Skeletal muscle tissue (tissue), 4 donors: ENCODE measurements around the gene IFITM10. TPM values are rescaled to one million over a fixed set of nuclear protein-coding genes. Genes with fewer than 3 reads are reported as not detected.

Experiments
- H3K27ac ChIP-seq: one replicate; pipeline ENCODE4 v1.7.0; 2013; ENCODE audit warnings: mild to moderate bottlenecking, low read depth, low read length, inconsistent platforms
- H3K27me3 ChIP-seq, 3 donors: one replicate each; pipeline ENCODE4 v1.7.0; 2013; ENCODE audit warnings: low read length in 3 of 3; ENCODE audit not compliant: control insufficient read depth in 3 of 3, insufficient read depth in 3 of 3
- H3K36me3 ChIP-seq, 3 donors: one replicate each; pipeline ENCODE4 v1.7.0; 2013; ENCODE audit warnings: low read length in 3 of 3; ENCODE audit not compliant: control insufficient read depth in 3 of 3, insufficient read depth in 3 of 3
- H3K4me1 ChIP-seq, 3 donors: one replicate each; pipeline ENCODE4 v1.7.0; 2013; ENCODE audit warnings: low read length in 3 of 3, mild to moderate bottlenecking in 3 of 3; ENCODE audit not compliant: control insufficient read depth in 3 of 3, insufficient read depth in 3 of 3
- H3K4me3 ChIP-seq, 3 donors: one replicate each; pipeline ENCODE4 v1.7.0; 2013; ENCODE audit warnings: low read length in 3 of 3
- H3K9ac ChIP-seq, 3 donors: one replicate each; pipeline ENCODE4 v1.7.0; 2013; ENCODE audit warnings: low read length in 3 of 3, mild to moderate bottlenecking in 3 of 3, moderate library complexity in 2 of 3, low read depth in 1 of 3
- H3K9me3 ChIP-seq, 3 donors: one replicate each; pipeline ENCODE4 v1.7.0; 2013; ENCODE audit warnings: low read length in 3 of 3; ENCODE audit not compliant: control insufficient read depth in 3 of 3
- total RNA-seq: library from RNA; depleted of rRNA; stranded (reverse); fragments of >200 nt; gene quantifications from one replicate; pipeline ENCODE4 v1.2.3, GENCODE V29; 2014
- donor health status: Osteomylitis.

Gene IFITM10
- total RNA-seq, 1 donor from 2014 or later, result not detected

DNA sequence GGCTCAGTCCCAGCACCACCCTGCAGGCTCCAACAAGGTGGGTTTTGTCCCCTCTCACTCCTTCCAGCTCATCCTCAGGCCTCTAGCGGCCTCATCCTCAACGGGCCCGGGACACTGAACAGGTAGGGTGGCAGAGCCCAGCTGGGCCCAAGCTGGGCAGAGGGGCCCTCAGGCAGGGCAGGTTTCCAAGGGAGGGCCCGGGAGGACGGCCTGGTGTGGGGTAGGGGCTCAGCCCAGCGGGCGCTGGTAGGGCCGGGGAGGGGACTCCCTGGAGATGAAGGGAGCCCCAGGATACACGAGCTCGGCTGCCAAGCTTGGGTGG is 2.5 kb upstream of the IFITM10 start:
- Histone ChIP-seq H3K27ac (peak overlapping the region; percentile 84), H3K27me3 (peaks cover 0 to 5% (median 0%) of the 10 kb centered on the region in 3 donors), H3K9ac (peak overlapping the region in 2 of 3 donors; percentile 32 to 79), H3K9me3 (no peaks in the 10 kb centered on the region), H3K36me3 (peaks cover 40 to 48% (median 46%) of the 10 kb centered on the region in 3 donors), H3K4me1 (peaks cover 59 to 92% (median 86%) of the 10 kb centered on the region in 3 donors), H3K4me3 (no peak overlapping the region)

DNA sequence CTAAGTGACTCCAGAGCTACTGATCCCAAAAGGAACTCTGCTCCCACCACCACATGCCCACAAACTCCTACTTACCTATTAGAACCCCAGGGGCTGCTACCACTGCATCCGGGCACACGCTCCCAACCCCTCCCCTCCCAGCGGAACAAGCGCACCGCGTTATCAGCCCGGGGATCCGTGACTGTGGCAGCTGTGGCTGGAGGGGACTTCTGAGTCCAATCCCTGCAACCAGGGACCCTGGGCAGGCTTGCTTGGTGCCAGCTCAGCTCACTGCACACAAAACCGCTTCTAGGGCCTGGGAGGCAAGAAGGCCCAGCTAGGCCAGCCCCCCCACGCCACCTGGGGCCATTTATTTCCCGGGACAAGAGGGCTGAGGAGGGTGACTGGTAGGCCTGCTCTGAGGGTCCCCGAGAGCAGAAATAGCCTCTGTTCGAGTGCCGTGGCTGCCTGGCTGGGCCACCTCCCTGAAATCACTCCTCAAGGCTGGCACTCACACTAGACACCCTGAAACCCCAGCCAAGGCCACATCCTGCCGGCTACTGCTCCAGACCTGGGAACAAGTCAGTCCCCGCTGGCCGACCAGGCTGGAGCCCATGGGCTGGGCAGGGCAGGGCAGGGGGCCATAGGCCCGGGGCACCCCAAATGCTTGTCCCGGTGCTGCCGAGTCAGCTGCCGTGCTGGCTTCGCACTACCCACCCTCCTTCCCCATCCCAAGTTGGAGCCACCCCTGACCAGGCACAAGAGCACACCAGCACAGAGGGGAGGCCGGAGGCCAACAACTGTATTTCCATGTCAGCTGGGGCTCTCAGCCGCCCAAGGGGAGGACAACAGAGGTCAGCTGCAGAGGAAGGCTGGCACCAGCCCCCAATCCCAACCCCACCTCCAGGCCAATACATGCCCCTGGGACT is 1.9 kb upstream of the IFITM10 start:
- Histone ChIP-seq H3K27me3 (peaks cover 0 to 5% (median 0%) of the 10 kb centered on the region in 3 donors), H3K9ac (peak overlapping the region; percentile 32 to 79 (median 57)), H3K4me3 (peak overlapping the region in 1 of 3 donors; percentile 15), H3K27ac (peak overlapping the region; percentile 84), H3K9me3 (no peaks in the 10 kb centered on the region), H3K36me3 (peaks cover 35 to 44% (median 42%) of the 10 kb centered on the region in 3 donors), H3K4me1 (peaks cover 62 to 92% (median 88%) of the 10 kb centered on the region in 3 donors)

DNA sequence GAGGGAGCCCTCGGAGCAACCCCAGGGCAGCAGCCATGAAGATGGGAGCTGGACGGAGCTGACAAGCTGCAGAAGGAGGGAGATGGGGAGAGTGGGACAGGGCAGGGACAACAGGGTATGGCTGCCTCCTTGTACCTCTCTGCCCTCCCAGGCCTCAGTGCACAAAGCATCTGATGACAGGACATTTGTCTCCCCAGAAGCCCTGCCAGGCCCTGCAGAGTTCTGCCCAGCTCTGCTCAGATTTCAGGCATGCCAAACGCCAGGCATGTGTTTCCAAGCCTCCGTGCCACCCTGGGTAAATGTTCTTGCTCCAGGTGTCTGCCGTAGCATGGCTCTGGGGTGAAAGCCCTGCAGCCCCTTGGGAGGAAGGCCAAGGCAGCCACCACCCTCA is 1.1 kb upstream of the IFITM10 start:
- Histone ChIP-seq H3K4me3 (peak overlapping the region in 1 of 3 donors; percentile 15), H3K9ac (peak overlapping the region; percentile 50 to 79 (median 57)), H3K27ac (peak overlapping the region; percentile 84)

DNA sequence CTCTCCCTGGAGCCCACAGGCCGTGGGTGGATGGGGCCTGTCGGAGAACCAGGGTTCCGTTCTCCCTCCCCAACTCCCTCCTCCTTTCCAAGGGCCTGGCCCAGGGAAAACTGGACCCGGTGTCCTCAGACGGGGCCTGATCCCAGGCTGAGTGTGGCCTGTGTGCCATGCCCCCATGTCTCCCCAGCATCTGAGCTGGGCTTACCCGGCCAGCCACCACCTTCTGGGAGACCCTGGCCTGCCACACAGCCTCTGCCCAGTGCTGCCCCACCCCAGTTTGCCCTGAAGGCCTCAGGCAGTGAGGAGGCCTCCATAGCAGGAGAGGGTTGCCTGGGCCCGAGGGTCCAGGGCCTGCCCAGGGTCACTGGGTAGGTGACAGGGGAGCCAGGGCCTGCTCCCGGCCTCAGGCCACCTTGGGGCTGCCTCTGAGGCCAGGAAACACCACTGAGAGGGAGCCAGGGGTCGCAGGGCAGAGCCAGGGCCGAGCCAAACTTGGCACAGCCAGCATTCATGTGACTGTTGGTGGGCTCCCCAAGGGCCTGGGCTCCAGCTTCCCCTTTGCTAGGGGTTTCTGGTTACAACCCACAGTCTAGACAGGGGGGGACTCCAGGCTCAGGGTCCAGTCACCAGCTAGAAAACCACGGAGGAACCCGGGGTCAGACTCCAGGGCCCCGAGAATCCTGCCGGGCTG is 590 bp upstream of the IFITM10 start:
- Histone ChIP-seq H3K9ac (peak overlapping the region; percentile 50 to 79 (median 57)), H3K9me3 (no peaks in the 10 kb centered on the region), H3K4me3 (peak overlapping the region in 2 of 3 donors; percentile 15 to 35), H3K4me1 (peaks cover 58 to 92% (median 88%) of the 10 kb centered on the region in 3 donors), H3K27me3 (peaks cover 0 to 5% (median 0%) of the 10 kb centered on the region in 3 donors), H3K36me3 (peaks cover 28 to 37% (median 33%) of the 10 kb centered on the region in 3 donors), H3K27ac (peak overlapping the region; percentile 84)

More for the DNA sequence above, 1.1 kb upstream of the IFITM10 start:
- H3K9me3 ChIP-seq, result no peaks in the 10 kb centered on the region
- H3K27me3 ChIP-seq, result peaks cover 0 to 5% (median 0%) of the 10 kb centered on the region in 3 donors
- H3K36me3 ChIP-seq, result peaks cover 31 to 36% (median 36%) of the 10 kb centered on the region in 3 donors
- peaks cover 60 to 92% (median 88%) of the 10 kb centered on the region in 3 donors for H3K4me1 ChIP-seq

DNA sequence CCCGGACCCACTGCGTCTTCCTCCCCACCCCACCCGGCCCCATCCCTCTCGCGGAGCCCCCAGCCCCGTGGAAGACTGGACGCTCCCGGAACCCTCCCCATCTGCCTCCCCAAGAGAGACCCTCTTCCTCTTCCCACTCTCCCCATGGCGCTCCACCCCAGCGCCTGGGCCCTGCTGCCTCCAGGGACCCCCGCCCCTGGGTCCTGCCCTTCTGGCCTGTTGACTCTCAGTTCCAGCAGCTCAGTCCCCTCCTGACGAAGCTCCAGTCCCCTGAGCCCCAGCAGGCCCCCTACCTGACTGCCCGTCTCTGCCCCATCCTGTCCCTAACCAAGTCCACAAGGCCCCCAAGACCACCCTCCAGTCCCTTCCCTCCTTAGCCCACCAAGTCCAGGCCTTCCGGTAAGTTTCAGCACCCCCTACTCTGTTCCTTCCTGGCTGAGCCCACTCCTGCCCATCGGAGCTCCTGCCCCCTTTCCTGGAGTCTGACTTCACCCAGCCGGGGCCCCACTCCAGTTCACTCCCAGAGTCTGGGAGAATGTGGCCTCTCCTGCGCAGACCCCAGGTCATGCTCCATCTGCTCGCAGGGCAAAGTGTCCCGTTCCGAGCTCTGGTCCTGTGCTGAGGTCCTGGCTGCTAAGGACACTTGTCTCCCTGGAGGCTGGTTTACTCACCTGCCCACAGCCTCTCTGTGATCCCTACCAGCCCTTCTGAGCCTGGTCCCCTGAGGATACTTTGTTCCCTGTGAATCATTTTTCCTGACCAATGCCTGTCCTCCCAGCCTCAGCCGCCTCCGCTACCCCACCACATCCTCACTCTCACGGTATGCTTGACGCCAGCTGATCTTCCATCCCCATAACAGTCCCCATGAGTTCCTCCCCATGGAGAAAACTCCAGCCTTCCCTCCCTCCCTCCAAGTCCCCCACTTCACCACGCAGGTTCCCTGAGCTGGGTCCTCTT is 722 bp downstream of the IFITM10 start:
- peak overlapping the region; percentile 8 to 79 (median 47) for H3K9ac ChIP-seq

DNA sequence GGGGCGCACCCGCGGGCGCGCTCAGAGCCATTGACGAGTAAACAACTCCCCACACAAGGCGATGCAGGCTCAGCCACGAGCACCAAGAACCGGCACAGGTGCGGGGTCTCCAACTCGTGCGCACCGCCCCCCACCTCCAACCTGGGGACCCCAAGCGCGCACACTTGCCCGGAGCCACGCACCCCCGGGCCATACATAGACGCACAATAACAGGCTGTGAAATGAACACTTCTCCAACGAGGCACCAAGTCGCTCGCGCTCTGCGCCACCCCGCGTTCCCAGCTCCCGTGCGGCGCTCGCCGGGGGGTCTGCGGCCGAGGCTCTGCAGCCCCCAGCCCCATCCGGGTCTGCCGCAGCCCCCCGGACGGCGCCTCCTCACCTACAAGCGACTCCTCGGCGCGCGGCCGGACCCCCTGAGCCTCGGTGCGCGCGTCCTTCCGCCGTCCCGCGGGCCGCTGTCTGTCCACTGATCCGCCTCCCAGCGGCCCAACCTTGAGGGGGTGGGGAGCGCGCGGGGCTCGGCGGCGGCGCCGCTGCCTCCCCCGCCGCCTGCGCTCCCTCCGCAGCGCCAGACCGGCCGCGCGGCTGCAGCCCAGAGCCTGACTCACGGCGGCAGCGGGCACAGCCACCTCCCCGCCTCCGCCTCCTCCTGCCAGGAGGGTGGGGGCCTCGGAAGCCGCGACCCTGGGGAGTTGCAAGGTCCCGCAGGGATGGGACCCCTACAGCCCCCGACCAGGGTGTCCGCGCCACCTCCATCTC is 1.6 kb downstream of the IFITM10 start:
- H3K9ac ChIP-seq, result peak overlapping the region; percentile 33 to 75 (median 64)
- H3K27me3 ChIP-seq, result peaks cover 0 to 5% (median 0%) of the 10 kb centered on the region in 3 donors
- peak overlapping the region in 2 of 3 donors; percentile 56 to 71 for H3K4me3 ChIP-seq
- H3K27ac ChIP-seq, result peak overlapping the region; percentile 84
- H3K9me3 ChIP-seq, result no peaks in the 10 kb centered on the region
- H3K36me3 ChIP-seq, result peaks cover 8 to 18% (median 12%) of the 10 kb centered on the region in 3 donors
- H3K4me1 ChIP-seq, result peaks cover 65 to 93% (median 92%) of the 10 kb centered on the region in 3 donors

More for the DNA sequence above, 722 bp downstream of the IFITM10 start:
- Histone ChIP-seq H3K4me1 (peaks cover 60 to 92% (median 89%) of the 10 kb centered on the region in 3 donors), H3K4me3 (peak overlapping the region in 1 of 3 donors; percentile 71), H3K27me3 (peaks cover 0 to 5% (median 0%) of the 10 kb centered on the region in 3 donors), H3K36me3 (peaks cover 15 to 26% (median 20%) of the 10 kb centered on the region in 3 donors), H3K27ac (peak overlapping the region; percentile 84), H3K9me3 (no peaks in the 10 kb centered on the region)

DNA sequence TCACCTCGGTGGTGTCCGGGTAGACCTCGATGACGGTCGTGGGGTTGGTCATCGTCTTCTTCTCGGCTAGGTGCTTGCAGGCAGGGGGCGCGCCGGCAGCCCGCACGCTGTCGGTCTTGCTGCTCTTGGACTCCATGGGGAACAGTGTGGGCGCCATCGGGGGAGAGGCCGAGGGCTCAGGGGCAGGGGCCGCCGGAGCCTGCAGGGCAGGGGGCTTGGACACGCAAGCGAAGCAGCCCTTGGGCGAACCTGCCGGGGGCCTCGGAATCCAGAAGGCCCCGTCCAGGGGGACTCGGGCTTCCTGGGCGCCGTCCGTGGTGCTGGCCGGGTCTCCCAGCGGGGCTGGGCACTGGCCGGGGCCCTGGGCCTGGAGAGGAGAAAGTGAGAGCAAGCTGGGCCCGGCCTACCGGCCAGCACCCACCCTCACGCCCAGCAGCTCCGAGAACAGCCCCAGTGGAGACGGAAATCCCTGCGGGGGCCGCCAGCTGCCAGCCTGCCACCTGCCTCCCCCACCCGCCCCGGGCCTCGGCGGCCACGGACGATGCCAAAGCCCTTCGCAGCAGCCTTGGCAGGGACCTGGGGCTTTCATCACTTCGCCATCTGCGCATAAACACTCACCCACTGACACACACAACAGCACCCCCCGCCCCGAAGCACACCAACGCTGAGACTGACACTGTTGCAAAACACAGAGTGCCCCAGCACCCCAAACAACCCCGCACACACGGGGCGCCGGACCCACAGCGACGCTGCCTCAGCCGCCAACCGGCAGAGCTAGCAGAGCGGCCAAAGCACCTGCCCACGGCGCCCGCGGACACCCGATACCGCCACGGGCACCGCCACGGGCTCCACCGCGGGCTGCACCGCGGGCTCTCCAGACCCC is 2.4 kb downstream of the IFITM10 start:
- peak overlapping the region in 2 of 3 donors; percentile 56 to 71 for H3K4me3 ChIP-seq
- H3K4me1 ChIP-seq, result peaks cover 62 to 89% (median 87%) of the 10 kb centered on the region in 3 donors
- peak overlapping the region; percentile 75 for H3K27ac ChIP-seq
- peak overlapping the region in 2 of 3 donors; percentile 64 to 75 for H3K9ac ChIP-seq
- H3K36me3 ChIP-seq, result peaks cover 2 to 11% (median 6%) of the 10 kb centered on the region in 3 donors
- no peaks in the 10 kb centered on the region for H3K9me3 ChIP-seq
- H3K27me3 ChIP-seq, result peaks cover 0 to 5% (median 0%) of the 10 kb centered on the region in 3 donors
